Left renal pelvis (tissue), 4 donors: ENCODE measurements around the gene CDC42BPA. TPM values are rescaled to one million over a fixed set of nuclear protein-coding genes. Genes with fewer than 3 reads are reported as not detected.
A peak's percentile ranks its signal among the peaks of the same experiment; 100 is the strongest.

Source experiments
- DNase-seq, 4 donors: peaks; one replicate each; pipeline ENCODE4 v3.0.0-alpha.2; 2013; ENCODE audit warnings: low read depth in 4 of 4, low spot score in 3 of 4
- polyA plus RNA-seq, 4 donors: library from polyadenylated mRNA; unstranded; fragments of 120-200 nt; gene quantifications; one replicate each; pipeline ENCODE4 v1.2.1, GENCODE V29; 2013; ENCODE audit not compliant: insufficient read length in 4 of 4

Gene CDC42BPA
- polyA plus RNA-seq, 4 donors = 36.1 to 45.4 (median 42.9) TPM

GRCh38 chr1:227073786-227074185 lies 244.5 kb downstream of the CDC42BPA start:
- no peak for DNase-seq

- DNase-seq = no peak
These were observed 245.3 kb downstream of the CDC42BPA start for GRCh38 chr1:227072991-227073390.

GRCh38 chr1:227071895-227072587 lies 246.3 kb downstream of the CDC42BPA start:
- DNase-seq = peak in 1 of 4 donors; percentile 3

- no peak for DNase-seq
These were observed 247.5 kb downstream of the CDC42BPA start for GRCh38 chr1:227070638-227071285.

GRCh38 chr1:227069490-227069889 lies 248.8 kb downstream of the CDC42BPA start:
- DNase-seq = no peak

- no peak for DNase-seq
These were observed 249.4 kb downstream of the CDC42BPA start for GRCh38 chr1:227068883-227069282.

- DNase-seq = no peak
These were observed 251.3 kb downstream of the CDC42BPA start for GRCh38 chr1:227066999-227067398.

GRCh38 chr1:227065311-227065710 lies 253.0 kb downstream of the CDC42BPA start:
- DNase-seq = no peak

GRCh38 chr1:227062306-227062705 lies 256.0 kb downstream of the CDC42BPA start:
- DNase-seq = no peak

- no peak for DNase-seq
These were observed 259.2 kb downstream of the CDC42BPA start for GRCh38 chr1:227059076-227059475.

GRCh38 chr1:227058321-227058751 lies 260.0 kb downstream of the CDC42BPA start:
- no peak for DNase-seq

GRCh38 chr1:227049253-227049652 lies 269.0 kb downstream of the CDC42BPA start:
- no peak for DNase-seq

- DNase-seq = no peak
These were observed 274.5 kb downstream of the CDC42BPA start for GRCh38 chr1:227043755-227044154.

- DNase-seq = no peak
These were observed 276.0 kb downstream of the CDC42BPA start for GRCh38 chr1:227042292-227042691.

GRCh38 chr1:227038401-227038800 lies 279.9 kb downstream of the CDC42BPA start:
- no peak for DNase-seq

GRCh38 chr1:227037121-227037520 lies 281.2 kb downstream of the CDC42BPA start:
- no peak for DNase-seq

GRCh38 chr1:227035316-227035715 lies 283.0 kb downstream of the CDC42BPA start:
- no peak for DNase-seq

- no peak for DNase-seq
These were observed 284.4 kb downstream of the CDC42BPA start for GRCh38 chr1:227033880-227034279.

- DNase-seq = no peak
These were observed 285.9 kb downstream of the CDC42BPA start for GRCh38 chr1:227032396-227032795.

GRCh38 chr1:227016990-227017389 lies 301.3 kb downstream of the CDC42BPA start:
- no peak for DNase-seq

GRCh38 chr1:227010645-227011044 lies 307.6 kb downstream of the CDC42BPA start:
- no peak for DNase-seq

- no peak for DNase-seq
These were observed 308.4 kb downstream of the CDC42BPA start for GRCh38 chr1:227009937-227010336.
